HL-60 (cell line): ENCODE data around the gene JADE2.

Source experiments
- DNase-seq, 2 experiments: peaks; one replicate each; pipeline ENCODE4 v3.0.0-alpha.2; 2010 to 2020; ENCODE audit warnings: low read depth in 1 of 2, low spot score in 1 of 2
- H3K27ac ChIP-seq: fragments of 250-450 bp; sonication (Bioruptor Pico); replicated peaks from 2 replicates; pipeline ENCODE4 v1.5.1; 2020; ENCODE audit warnings: mild to moderate bottlenecking, moderate library complexity
- H3K27me3 ChIP-seq: fragments of 250-450 bp; sonication (Bioruptor Pico); 2 replicates; pipeline ENCODE4 v1.5.1; 2021; ENCODE audit warnings: mild to moderate bottlenecking, moderate library complexity; ENCODE audit not compliant: insufficient read depth, poor library complexity, severe bottlenecking
- H3K4me3 ChIP-seq: replicated peaks from 2 replicates; pipeline ENCODE4 v1.5.1; 2011; ENCODE audit warnings: mild to moderate bottlenecking, control low read depth, low read length; ENCODE audit not compliant: insufficient read depth
- GABPA ChIP-seq: IDR thresholded peaks from 2 replicates; pipeline ENCODE4 v1.6.1; 2012; ENCODE audit warnings: low read depth
- POLR2AphosphoS5 ChIP-seq: IDR thresholded peaks from 2 replicates; pipeline ENCODE4 v1.6.1; 2012; ENCODE audit warnings: low read depth
- SPI1 ChIP-seq: IDR thresholded peaks from 2 replicates; pipeline ENCODE4 v1.6.1; 2012; ENCODE audit warnings: low read depth, mild to moderate bottlenecking, borderline replicate concordance
- TF ChIP-seq, protein P1 (sequence below): IDR thresholded peaks from one replicate; pipeline ENCODE4 v1.5.1; 2011; ENCODE audit warnings: low read length, control low read depth, inconsistent platforms; ENCODE audit not compliant: insufficient read depth
- TF ChIP-seq, protein P2 (sequence below): IDR thresholded peaks from 2 replicates; pipeline ENCODE4 v1.6.1; 2012; ENCODE audit warnings: low read depth; ENCODE audit not compliant: insufficient replicate concordance

Gene JADE2

DNA sequence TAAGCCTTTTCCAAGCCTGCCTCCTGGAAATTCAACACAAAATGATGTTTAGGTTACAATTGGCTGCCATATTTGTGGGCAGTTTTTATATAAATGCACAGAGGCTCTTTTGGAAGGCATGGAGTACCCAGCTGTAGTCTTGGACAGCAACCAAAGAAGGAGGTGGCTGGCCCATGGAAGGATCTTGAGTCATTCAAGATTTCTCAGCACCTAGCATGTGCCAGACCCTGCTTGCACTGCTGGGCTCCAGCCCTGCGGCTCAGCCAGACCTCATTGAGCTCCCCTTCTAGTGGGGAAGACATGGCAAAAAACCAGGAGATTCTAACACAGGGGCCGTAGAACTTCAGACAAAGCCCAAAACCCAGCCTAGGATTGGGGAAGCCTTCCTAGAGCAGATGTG lies 22.1 kb downstream of the JADE2 start:
- Histone ChIP-seq H3K27ac (no peak overlapping the region), H3K27me3 (no peaks in the 10 kb centered on the region), H3K4me3 (no peak overlapping the region)
- TF ChIP-seq GABPA (no peak), SPI1 (no peak), POLR2AphosphoS5 (no peak)
- TF ChIP-seq, protein P1, sequence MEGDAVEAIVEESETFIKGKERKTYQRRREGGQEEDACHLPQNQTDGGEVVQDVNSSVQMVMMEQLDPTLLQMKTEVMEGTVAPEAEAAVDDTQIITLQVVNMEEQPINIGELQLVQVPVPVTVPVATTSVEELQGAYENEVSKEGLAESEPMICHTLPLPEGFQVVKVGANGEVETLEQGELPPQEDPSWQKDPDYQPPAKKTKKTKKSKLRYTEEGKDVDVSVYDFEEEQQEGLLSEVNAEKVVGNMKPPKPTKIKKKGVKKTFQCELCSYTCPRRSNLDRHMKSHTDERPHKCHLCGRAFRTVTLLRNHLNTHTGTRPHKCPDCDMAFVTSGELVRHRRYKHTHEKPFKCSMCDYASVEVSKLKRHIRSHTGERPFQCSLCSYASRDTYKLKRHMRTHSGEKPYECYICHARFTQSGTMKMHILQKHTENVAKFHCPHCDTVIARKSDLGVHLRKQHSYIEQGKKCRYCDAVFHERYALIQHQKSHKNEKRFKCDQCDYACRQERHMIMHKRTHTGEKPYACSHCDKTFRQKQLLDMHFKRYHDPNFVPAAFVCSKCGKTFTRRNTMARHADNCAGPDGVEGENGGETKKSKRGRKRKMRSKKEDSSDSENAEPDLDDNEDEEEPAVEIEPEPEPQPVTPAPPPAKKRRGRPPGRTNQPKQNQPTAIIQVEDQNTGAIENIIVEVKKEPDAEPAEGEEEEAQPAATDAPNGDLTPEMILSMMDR: no peak
- TF ChIP-seq, protein P2, sequence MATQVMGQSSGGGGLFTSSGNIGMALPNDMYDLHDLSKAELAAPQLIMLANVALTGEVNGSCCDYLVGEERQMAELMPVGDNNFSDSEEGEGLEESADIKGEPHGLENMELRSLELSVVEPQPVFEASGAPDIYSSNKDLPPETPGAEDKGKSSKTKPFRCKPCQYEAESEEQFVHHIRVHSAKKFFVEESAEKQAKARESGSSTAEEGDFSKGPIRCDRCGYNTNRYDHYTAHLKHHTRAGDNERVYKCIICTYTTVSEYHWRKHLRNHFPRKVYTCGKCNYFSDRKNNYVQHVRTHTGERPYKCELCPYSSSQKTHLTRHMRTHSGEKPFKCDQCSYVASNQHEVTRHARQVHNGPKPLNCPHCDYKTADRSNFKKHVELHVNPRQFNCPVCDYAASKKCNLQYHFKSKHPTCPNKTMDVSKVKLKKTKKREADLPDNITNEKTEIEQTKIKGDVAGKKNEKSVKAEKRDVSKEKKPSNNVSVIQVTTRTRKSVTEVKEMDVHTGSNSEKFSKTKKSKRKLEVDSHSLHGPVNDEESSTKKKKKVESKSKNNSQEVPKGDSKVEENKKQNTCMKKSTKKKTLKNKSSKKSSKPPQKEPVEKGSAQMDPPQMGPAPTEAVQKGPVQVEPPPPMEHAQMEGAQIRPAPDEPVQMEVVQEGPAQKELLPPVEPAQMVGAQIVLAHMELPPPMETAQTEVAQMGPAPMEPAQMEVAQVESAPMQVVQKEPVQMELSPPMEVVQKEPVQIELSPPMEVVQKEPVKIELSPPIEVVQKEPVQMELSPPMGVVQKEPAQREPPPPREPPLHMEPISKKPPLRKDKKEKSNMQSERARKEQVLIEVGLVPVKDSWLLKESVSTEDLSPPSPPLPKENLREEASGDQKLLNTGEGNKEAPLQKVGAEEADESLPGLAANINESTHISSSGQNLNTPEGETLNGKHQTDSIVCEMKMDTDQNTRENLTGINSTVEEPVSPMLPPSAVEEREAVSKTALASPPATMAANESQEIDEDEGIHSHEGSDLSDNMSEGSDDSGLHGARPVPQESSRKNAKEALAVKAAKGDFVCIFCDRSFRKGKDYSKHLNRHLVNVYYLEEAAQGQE: no peak
- DNase-seq: no peak

DNA sequence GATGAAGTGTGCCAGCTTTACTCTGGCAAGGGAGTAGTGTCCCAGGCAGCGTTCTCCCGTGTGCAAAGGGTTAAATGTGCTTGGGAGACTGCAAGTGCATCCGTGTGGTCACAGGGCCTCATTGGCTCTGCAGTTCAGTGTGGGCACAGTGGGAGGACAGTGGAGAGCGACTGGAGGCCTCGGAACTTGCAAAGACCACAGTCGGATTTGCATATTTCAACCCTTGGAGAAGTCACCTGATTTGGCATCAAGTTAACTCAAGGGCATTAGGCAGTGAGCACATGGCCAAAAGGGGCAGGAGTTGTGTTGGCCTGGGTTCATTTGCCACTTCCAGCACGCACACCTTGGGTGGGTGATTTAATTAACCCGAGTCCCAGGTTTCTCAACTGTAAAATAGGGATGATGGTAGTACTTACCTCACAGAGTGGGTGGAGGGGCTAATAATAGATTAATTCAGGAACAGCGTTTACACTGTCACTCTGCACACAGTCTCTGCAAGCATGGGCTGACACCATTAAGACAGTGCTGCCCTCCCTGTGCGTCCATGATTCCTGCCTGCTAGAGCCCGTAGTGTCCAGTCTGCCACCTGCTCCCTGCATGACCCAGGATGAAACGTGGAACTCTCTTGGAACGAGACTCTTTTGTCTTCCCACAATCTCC lies 22.7 kb downstream of the JADE2 start:
- Histone ChIP-seq H3K4me3 (no peak overlapping the region), H3K27ac (no peak overlapping the region), H3K27me3 (no peaks in the 10 kb centered on the region)
- TF ChIP-seq, protein P1: no peak
- TF ChIP-seq POLR2AphosphoS5 (no peak), SPI1 (no peak), GABPA (no peak)
- TF ChIP-seq, protein P2: no peak
- no peak for DNase-seq

DNA sequence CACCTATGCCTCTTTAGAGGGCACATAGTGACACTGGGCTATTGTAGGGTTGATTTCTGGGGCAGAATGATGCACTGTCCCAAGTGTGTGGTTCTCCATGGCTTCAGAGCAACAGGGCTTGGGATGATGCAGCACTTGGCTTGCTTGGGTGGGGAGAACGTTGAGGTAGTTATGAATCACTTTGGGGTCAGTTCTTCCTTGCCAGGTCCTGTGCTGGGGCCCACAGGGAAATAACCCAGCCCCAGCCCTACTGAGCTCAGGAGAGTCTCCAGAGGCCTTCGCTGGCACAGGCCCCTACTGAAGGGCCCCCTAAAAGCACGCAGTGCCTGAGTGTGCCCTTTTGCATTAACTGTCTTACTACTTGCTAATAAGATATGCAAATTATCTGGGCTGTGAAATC lies 24.2 kb downstream of the JADE2 start:
- TF ChIP-seq SPI1 (no peak), POLR2AphosphoS5 (no peak), GABPA (no peak)
- TF ChIP-seq, protein P2: no peak
- TF ChIP-seq, protein P1: no peak
- no peak overlapping the region for H3K4me3 ChIP-seq
- H3K27me3 ChIP-seq: no peaks in the 10 kb centered on the region
- DNase-seq: no peak
- no peak overlapping the region for H3K27ac ChIP-seq
